HG03280 (cell line): ENCODE results near the gene STK4.

Experiments
- ATAC-seq: cut with Tn5 transposase; IDR thresholded peaks from one replicate; pipeline ENCODE4 v1.9.1; 2021; ENCODE audit warnings: mild to moderate bottlenecking, moderate library complexity; ENCODE audit not compliant: unreplicated experiment

The STK4 gene

DNA sequence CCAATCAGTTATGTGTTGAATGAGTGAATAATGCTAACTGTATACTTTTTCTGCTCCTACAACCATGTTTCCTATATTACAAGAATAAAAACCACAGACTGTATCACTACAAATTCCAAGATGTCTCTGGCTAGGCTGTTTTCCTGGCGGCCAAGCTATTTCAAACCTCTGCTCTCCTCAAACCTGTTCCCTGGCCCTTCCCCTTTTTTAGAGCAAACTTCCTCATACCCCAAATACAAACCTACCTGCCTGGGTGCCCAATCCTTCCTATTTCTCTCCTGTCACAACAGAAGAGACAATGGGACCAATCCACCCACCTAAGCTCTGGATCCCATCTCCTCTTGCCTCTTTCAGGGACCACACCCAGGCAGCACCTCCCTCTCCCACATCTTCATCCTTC is 13.6 kb upstream of the STK4 start:
- no peak for ATAC-seq

- ATAC-seq: no peak
Observed at GRCh38 chr20:44954211-44954610, 12.1 kb upstream of the STK4 start.

DNA sequence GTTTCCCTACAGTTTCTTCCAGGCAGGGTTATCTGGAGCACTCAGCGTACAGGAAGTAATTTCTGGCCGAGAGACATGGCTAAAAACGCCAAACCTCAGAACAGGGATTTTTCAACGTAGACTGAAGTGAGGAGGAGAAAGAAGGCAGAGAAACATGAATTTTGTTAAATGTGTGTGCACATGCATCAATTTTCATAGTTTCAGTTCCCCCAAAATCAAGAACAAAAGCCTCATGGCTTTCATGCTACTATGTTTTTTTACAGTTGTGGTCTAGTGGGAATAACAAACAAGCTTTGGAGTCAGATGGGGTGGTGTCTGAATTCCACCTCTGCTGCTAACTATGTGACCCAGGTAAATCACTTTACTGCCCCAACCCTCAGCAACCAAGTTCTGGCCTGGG is 11.0 kb upstream of the STK4 start:
- no peak for ATAC-seq

GRCh38 chr20:44956410-44956809 is 9.9 kb upstream of the STK4 start:
- ATAC-seq: no peak

DNA sequence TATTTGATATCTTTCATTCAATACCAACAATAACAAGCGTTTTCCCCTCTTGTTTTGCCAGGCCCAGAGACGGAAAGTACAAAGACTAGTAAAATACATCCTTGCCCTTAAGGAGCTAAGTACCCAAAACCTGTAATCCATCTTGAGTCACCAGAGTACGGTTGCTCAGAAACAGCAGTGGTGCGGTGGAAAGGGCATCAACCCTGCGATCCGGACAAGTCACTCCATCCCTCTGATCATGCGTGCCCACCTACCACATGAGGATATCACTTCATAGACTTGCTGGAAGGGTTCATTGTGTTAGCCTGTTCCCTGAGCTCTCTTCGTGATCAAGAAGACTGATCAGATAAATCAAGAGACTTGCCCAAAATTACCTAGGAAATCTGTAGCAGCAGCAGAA is 8.0 kb upstream of the STK4 start:
- ATAC-seq: no peak

- ATAC-seq: no peak
Observed at GRCh38 chr20:44959082-44959637, 7.2 kb upstream of the STK4 start.

GRCh38 chr20:44959638-44960102 is 6.6 kb upstream of the STK4 start:
- no peak for ATAC-seq

DNA sequence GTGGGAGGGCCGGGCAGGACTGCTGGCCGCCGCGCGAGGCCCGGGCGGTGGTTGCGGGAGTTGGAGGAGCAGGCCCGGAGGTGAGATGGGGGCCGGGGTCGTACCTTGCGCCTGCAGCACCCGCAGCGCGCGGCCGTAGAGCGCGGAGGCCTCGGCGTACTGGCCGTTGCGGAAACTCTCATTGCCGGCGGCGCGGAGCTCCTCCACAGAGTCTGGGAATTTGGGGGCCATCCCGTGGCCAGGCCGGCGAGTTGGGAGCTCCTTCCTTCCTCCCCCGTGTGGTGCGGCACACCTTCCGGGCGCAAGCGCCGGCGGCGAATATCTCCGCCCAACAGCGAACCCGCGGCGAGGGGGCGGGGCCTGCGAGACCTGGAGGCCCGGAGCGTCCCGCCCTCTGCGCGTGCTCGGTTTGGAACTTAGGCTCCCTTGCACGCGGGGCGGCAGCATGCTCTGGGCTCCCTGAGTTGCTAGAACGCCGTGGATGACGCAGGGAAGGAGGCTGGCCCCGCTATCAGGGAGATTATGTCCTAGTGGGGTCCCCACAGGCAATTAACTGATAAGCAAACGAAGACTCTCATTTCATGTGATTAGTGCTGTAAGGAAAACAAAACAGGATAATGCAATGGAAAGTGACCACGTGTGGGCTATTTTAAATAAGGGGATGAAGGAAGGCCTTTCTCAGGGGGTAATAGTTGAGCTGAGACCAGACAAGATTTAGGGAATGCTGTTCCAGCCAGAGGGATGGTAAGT is 6.0 kb upstream of the STK4 start, which contains the start of gene TOMM34:
TOMM34 (minus strand) TSS at position 295 of the 750 bp plus-strand sequence; CDS start at position 231, 64 bp downstream.
- ATAC-seq: peak; percentile 87

DNA sequence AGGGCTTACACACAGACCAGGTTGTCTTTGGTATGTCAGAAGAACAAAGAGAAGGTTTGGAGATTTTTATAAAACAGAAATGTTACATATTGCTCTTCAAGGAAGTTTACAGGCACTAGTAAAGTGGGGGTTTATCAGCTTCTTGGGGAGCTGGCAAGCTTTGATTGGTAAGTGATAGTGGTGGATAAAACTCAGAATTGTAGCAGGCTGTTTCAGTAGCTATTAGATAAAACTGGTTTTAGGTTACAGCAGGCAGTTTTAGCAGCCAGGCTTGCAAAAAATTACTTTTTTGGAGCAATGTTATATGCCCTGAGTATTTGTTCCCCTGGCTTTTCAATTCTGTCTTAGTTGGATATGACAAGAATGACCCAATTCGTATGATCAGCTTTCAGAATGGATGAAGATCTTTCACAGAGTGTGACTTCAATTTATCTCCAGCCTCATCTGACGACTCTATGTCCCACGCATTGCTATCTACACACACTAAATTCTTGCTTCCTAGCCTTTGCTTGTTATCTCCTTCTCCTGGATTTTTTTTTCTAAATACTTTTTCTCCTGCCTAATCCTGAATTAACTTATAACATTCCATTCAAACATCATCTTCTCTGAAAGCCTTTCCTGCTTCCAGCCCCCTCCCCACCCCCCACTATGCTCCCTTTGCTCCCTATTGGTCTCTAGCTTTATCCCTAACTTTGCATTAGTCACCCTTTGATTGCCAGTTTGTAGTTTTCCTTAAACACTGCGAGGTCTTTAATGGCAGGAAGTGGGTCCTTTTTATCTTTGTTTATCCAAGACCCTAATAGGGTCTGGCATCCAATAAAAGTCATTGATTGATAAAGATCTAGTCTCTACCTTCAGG is 5.1 kb upstream of the STK4 start:
- ATAC-seq: no peak

DNA sequence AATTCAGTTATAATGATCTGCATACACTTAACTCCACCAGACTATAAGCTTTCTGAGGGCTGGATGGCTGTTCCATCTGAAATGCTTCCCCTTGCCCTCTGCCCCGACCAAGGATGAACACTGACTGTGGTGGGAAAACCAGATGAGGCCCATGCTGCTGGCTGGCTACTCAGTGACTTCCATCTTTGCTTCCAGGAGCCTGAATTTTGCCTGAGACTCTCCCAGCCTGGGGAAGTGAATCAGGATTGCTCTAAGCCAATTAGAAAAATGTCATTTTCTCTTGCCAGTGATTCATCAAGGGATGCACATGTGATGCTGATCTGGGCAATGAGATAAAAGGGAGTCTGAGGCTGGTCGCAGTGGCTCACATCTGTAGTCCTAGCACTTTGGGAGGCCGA is 4.4 kb upstream of the STK4 start:
- ATAC-seq: no peak

DNA sequence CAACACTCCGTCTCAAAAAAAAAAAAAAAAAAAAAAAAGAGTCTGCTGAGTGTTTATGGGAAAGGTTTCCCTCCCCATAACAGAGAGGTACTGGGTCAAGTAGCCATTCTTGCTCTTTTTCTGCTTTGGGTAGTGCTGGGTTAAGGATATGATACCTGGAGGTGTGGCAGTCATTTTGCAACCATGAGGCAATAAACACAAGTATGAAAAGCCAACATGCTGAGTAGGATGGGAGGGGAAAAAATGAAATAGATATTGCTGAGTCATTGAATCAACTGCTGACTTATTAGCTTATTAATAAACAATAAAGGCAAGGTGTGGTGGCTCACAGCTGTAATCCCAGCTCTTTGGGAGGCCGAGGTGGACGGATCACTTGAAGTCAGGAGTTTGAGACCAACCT is 3.8 kb upstream of the STK4 start:
- no peak for ATAC-seq

DNA sequence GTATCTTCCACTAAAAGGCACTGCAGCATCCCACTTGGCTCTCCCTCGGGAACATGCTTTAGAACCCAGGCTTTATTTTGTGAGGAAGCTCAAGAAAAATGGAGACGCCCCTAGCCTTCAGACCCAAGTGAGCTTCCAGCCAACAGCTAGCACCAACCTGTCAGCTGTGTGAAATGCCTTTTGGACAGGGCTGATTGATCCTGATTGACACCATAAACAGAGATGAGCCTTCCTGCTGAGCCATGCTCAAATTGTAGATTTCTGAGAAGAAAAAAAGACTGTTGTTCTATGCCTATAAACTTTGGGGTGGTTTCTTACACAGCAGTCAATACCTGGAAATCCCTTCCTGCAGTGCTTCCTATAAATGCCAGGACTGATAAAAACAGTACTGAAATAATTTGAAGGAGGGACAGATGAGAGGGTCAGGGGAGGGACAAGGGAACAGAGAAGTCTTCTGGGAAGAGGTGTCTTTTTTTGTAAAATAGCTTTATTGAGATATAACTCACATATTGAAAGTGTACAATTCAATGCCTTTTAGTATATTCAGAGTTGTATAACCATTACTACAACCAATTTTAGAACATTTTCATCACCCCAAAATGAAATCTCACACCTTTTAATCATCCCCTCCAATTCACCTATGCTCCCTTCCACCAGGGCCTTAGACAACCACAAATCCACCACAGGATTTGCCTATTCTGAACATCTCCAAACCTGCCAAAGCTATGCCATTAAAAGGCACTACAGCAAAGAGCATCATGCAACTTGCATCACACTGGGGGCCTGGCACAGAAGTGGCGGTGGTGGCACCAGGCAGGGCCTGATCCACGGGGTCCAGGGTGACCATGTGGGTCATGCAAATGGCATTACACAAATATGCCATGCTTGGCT is 2.7 kb upstream of the STK4 start:
- ATAC-seq: no peak

DNA sequence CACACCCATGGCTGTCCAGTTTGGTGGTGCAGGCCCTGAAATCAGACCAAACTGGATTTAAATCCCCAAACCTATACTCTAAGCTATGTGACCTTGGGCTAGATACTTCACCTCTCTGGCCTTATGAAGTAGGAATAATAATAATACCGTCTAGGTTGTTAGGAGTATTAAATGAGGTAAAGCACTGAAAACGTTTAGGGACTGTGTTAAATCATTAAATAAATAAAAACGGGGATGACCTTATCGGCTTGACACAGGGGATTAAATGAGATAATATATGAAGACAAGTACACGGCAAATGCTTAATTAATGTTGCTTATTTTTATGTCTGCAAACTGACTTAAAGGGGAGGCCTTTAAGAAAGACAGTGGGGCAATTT is 672 bp upstream of the STK4 start:
- ATAC-seq: no peak

GRCh38 chr20:44967207-44967807 is 995 bp downstream of the STK4 start:
- ATAC-seq: no peak

DNA sequence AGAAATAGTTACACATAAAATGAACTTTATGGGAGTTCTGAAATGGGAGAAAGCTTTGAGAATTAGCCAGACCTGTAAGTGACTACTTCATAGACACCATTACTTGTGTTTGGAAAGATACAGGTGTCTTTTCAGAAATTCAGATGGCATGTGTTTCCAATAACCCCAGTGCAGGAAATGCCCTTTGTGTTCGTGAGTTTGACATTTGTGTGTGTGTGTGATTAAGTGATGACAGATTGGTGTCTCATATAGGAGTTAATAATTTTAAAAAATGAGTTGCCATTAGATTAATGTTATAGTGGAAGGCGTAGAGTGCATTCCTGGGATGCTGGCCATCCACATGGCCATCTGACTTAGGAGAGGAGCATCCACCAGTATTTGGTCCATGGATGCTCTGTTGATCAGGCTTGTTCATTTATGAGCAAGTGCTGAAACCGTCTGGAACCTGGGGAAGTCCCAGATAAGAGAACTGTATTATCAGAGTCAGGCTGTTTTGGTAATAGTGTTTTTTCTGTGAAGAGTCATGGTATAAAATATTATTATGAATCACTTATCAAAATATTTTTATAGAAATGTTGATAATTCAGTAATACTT is 3.1 kb downstream of the STK4 start:
- ATAC-seq: no peak

DNA sequence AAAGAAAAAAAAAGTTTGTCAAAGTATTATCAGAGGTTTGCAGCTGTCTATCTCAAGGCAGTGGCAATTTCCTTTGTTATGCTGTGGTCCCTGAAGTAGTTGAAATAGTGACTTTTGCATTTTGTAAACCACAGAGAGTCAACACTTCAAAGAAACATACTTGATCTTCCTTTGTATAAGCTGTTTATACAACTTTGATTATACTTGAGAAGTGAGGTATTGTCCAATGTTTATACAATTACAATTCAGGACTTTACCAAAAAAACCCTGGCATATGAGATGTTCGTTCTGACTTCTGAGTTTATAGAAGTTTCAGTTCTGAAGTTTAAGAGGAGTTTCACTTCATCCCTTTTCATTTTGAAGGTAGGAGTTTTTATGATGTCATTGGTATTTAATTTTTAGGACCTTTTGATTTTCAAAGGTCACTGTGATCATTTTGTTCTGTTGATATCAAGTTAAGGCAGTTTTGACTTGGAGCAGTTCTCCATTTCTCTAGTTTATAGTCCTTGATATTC is 4.0 kb downstream of the STK4 start:
- no peak for ATAC-seq

DNA sequence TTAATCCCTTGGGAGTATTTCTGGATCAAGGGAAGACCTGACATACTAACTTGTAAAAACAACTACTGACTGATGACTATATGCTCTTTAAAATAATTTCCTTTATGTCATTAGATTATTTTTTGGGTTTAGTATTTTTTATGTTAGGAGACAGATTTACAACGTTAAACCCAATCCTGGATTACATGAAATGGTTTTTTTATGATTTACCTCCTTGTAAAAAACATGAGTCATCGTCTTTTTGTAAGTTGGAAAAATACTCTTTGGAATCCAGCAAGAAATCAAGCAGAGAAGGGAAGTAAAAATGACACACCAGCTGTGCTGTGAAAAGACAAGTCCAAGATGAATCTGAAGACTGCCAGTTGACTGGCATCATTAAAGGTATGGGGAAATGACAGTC is 6.7 kb downstream of the STK4 start:
- no peak for ATAC-seq

DNA sequence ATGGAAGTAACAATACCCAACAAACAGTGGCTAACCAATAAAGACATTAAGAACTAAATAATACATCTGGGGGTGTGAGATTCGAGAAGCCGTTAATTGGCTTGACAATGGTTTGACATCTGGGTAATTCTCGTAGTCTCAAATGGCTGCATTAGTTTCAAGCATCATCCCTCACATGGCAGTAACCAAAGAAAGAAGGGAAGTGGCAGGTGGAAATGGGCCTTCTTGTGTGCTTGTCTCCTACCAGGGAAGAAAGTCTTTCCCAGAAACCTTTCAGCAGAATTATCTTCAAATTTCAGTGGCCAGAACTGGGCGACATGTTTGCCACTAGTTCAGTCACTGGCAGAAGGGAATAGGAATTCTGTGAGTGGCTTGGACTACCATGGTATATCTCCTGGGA is 10.4 kb downstream of the STK4 start:
- no peak for ATAC-seq

DNA sequence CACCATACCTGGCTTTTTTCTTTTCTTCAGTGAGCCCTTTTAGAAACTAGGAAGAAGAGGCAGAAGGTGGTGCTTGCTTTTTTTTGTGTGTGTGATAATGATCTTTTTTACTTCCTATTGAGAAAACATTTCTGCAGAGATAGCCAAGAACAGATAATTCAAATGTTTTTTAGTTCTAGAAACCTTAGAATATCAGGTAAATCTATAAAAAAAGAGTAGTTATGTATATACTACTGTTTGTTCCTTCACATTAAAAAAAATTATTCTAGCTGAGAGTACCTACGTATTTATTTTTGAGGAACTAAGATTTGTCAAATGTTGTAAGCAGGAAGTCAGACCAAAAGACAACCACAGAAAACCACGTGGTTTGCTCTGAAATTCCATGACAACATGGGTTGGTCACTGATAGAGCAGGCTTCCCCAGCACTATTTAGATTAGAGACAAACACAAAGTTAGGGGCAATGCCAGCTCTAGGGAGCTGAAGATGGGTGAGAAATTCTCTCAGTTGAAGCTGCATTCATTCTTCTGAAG is 12.8 kb downstream of the STK4 start:
- peak; percentile 91 for ATAC-seq
